ENCODE results near the gene CPTP.

CPTP gene

DNA sequence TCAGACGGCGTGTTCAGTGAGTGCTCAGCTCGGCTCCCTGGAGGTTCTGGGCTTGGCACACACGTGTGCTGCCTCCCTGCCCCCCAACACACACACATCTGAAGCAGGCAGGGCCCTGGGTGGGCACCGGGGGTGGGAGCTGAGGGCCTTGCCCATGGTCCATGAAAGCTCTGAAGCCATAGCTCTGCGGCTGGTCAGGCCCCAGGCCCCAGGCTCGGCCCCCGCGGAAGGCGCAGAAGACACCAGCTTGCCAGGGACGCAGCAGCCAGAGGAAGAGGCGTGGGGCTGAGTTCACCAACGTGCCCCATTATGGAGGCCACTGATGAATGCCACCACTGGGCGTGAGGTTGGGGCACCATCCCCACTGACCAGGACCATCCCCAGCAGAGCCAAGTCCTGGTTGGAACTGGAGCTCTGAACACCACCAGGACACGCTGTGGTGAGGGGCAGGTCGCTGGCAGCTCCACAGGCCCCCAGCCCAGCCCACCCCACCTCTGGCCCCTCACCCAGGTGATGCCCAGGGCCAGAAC, 46.2 kb downstream of the CPTP start:
- no peak for DNase-seq

DNA sequence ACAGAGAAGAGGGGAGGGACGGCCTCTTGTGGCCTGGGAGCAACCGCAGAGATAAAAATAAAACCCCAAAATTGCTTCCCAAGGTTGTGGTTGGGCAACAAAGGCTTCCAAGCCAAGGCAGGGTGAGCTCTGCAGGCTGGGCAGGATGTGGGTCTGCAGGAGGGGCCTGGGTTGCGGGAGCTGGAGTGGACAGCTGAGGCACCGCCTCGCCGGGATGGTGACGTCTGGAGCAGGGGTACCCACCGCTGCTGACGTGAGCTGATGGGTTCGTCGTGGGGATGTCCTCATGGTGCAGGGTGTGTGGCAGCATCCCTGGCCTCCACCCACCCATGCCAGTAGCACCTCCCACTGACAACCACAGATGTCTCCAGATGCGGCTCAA, 46.8 kb downstream of the CPTP start:
- DNase-seq: no peak

DNA sequence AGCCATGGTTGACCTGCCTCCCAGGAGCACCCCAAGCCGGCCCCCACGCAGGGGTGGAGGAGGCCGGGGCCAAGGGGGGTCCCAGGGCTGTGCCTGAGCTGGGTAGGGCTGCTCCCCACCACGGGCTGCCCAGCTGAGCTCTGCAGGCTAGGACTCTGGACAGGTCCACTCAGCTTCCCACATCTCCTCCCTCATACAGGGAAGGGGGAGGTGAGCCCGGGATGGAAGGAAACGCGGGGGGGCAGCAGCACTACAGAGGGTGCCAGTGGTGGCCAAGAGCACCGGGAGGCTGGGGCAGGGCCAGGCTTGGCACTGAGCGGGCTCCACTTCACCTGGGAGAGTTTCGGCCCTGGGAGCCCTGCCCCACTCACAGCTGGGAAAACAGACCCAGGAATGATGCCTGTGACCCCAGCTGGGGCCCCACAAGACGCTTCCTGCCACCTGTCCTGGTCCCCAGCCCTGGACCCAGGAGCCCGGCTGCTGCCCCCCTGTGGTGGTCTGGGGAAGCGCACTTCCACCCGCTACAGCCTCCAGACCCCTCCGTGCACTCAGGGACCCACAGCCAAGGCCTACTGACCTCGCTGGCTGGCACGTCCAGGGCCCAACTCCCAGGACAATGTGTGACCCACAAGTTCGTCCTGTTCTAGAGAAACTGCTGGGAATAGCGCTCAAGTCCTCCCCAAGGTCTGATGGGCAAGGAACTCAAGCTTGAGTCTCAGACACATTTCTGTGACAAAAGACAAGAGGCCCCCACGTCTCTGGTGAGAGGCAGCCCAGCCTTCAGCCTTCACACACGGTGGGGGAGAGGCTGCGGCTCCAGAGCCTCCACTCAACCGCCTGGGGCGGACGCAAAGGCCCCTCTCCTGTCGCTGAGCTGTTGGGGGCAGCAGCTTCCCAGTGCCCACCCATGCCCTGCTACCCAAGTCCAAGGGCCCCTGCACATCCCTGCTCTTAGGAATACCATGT, 47.4 kb downstream of the CPTP start:
- peak; percentile 80 for DNase-seq

DNA sequence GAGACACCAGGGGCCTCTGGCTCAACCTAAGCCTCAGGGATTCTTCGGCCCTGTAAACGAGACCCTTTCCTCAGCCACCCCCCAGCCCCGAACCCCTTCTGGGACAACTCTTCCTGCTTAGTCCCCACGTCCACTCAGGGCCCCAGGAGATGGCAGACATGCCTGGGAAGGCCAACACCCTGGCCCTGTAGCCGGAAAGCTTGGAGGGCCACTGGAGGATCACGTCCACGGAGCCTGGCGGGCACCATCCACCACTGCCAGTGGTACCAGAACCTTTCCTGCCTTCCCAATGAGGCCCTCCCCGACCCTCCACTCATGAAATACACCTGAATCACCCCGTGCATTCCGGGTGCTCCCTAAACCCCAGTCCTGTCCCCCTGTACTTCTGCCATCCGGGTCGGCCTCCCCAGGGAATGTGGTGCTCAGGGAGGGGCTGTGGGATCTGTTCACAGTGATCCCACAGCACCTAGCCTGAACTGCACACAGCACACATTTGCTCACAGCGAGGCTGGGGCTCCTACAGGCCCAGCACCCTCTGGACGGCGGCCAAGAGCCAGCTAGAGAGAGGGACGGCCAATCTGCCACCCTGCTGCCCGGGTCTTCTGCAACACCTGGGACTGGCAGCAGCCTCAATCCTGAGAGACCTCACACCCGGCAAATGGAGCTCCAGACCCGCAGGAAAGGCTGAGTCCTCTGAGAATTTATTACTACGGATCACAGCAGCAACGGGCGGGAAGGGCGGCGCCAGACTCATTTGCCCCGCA, 48.6 kb downstream of the CPTP start:
- DNase-seq: no peak

DNA sequence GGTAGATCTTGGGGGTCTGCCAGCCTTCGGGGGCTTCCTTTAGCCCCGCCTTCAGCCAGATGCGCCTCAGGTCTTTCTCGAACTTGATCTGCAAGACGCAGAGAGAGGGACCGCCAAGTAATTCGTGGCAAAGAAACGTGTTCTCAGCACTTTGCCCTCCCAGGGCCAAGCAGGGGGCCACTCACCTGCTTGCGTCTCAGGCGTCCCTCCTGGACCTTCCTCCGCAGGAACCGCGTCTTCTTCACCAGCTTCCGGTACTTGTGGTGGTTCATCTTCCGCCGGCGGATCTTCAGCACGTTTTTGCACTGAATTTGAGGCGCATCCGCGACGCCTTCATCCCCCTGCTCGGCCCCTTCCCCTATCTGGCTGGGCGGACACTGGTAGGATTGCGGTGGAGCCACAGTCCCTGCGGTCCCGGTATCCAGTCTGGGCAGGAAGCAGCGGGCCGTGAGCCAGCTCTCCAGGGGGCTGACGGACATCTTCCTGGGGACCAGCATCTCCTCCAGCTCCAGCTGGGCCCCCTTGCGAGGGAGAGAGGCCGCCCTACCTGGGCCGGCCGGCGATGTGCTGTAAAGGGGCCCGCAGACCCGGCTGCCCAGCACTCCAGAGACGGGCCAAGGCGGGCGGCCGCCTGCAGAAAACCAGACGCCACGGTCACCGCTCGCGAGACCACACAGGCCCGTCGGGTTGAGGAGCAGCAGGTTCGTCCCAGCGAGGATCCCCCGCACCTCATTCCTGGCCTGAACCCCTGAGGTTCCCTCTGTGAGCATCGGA, 49.4 kb downstream of the CPTP start:
- no peak for DNase-seq

DNA sequence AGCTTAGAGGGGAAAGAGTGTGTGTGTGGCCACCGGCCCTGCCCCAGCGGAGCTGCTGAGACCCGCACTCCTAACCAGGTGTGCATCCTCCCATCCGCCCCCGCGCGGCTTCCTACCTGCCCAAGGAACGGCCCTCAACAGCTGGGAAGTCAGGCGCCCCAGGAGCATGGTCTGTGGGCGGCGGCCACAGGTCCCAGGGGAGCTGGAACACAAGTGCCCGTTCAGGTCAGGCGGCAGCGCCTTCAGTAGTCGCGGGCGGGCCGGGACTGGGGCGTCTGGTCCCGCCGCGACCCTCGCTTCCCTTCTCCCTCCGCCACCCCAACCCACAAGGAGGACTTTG, 50.0 kb downstream of the CPTP start:
- no peak for DNase-seq

DNA sequence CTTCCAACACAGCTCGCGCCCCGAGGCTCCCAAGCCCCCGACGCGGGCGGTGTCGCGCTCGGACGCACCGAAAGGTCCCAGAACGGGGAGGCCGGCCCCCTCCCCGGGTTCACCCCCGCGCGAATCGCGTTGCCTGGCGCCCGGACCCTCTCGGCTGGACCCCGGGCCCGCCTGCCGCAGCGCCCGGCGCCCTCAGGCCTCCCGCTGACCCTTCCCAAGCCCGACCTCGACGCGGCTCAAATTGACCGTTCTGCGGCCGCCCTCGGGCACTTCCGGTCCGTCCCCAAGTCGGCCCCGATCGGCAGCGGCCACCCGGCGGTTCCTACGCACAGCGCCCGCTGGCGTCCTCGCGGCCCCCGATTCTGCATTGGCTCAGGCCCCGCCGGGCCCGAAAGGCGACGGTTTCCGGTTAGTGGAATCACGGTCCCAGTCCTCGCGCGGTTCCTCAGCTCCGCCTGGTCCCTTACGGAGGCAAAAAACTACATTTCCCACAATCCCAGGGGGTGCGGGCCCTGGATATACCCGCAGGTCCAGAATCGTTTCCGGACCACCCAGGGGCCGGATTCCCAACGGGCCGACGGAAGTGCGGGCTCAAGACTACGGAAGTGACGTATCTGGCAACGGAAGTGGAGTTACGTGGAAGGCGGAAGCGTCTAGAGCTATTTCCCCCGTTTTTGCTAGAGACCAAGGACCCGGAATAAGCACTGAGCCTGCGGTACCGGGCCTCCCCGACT, 50.5 kb downstream of the CPTP start, which contains the start of gene AURKAIP1:
Gene AURKAIP1, minus strand, starts transcription at position 279 of the 734 bp plus-strand sequence. CDS start 451 bp downstream, outside the sequence.
- peak; percentile 91 for DNase-seq

DNA sequence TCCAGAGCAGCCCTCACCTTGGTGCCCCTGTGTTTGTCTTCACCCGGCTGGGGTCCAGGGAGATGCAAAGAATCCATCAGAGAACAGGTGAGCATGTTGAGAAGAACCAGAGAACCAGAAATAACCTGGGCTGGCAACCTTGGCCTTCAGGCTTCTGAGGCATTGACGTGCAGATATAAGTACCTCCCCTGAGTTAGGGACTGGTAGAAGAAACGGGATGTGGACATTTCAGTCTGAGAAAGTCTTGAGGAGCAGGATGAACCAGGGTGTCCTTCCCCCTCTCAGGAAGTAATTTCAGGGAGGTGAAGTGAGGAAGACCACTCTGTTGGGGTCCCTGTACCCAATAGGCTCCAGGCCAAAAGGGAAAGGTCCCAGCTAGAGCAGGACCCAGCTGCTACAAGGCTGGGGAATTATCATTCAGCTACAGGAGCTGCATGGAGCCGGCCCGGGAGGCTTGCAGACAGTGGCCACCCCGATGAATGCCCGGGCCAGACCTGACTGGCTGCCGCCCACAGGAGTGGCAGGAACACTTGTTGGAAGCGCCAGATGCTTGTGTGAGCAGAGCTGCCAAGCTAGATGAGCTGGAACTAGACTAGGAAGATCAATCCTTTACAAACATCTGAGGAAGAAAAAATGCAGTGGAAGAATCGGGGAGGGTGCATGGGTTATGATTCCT, 52.1 kb downstream of the CPTP start:
- DNase-seq: no peak

DNA sequence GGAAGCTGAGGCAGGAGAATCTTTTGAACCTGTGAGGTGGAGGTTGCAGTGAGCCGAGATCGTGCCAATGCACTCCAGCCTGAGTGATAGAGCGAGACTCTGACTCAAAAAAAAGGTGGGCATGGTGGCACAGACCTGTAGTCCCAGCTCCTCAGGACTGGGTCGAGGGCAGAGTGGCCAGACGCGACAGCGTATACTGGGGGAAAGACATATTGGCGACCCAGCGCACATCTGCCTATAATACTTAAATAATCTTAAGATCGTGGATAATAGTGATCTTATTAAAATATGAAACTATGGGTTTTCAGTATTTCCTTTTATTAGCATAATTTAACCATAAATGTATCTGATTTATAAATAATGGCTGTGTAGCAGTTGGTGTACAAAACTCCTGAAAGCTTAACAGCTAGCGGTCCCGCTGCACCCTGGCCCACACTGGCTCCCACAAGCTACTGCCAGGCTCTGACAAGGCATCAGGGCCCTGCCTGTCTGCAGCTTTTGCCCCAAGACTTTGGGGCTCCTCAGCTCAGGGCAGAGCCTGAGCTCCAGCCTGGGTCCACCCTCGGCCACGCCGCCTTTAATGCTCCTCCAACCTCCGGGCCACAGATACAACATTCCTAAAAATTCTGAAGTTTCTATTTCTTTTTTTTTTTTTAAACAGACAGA, 53.1 kb downstream of the CPTP start:
- DNase-seq: no peak
